ENCODE results near the gene SFTPB.

GRCh38 chr2:85695691-85696668 is 28.0 kb upstream of the SFTPB start:
- no peak for TF ChIP-seq EZH2 (IDR thresholded peaks at IDR 0.05)
- no peak for TF ChIP-seq CTCF (IDR thresholded peaks at IDR 0.05)
